GM12878 (cell line): ENCODE data around the gene FAM222B. TPM values are rescaled to one million over a fixed set of nuclear protein-coding genes. Genes with fewer than 3 reads are reported as not detected.

Experiments
- CEBPB ChIP-seq, 2 experiments: fragments of 150-350 bp in 1 of 2; IDR thresholded peaks; 2 replicates each; pipeline ENCODE4 v1.6.1; 2012 to 2014; ENCODE audit warnings: low read depth in 2 of 2, low read length in 2 of 2, borderline replicate concordance in 1 of 2, inconsistent platforms in 1 of 2
- CHD2 ChIP-seq: IDR thresholded peaks from 2 replicates; pipeline ENCODE4 v1.6.1; 2011; ENCODE audit warnings: low read depth, low read length, improper control_type of control experiment, borderline replicate concordance
- EZH2 ChIP-seq: IDR thresholded peaks from 2 replicates; pipeline ENCODE4 v1.6.1; 2012; ENCODE audit warnings: low read depth, mild to moderate bottlenecking, control low read depth, inconsistent platforms, low read length, borderline replicate concordance; ENCODE audit not compliant: control insufficient read depth
- FOS ChIP-seq: IDR thresholded peaks from 3 replicates; pipeline ENCODE4 v1.6.1; 2011; ENCODE audit warnings: borderline replicate concordance; ENCODE audit not compliant: insufficient read length; ENCODE audit errors: extremely low read depth
- HDGF ChIP-seq: fragments of 450-650 bp; IDR thresholded peaks from 2 replicates; pipeline ENCODE4 v1.6.1; 2016; ENCODE audit warnings: antibody characterized with exemption
- IKZF2 ChIP-seq, 2 experiments: fragments of 450-650 bp; IDR thresholded peaks; 2 replicates each; pipeline ENCODE4 v1.6.1; 2017; ENCODE audit warnings: mild to moderate bottlenecking in 2 of 2, moderate library complexity in 2 of 2
- KLF5 ChIP-seq: fragments of 450-650 bp; IDR thresholded peaks from 2 replicates; pipeline ENCODE4 v1.6.1; 2014; ENCODE audit warnings: mild to moderate bottlenecking; ENCODE audit not compliant: partially characterized antibody
- LARP7 ChIP-seq: fragments of 450-650 bp; IDR thresholded peaks from 2 replicates; pipeline ENCODE4 v1.6.1; 2017; ENCODE audit warnings: mild to moderate bottlenecking
- NFXL1 ChIP-seq: fragments of 450-650 bp; IDR thresholded peaks from 2 replicates; pipeline ENCODE4 v1.6.1; 2017; ENCODE audit warnings: antibody characterized with exemption, mild to moderate bottlenecking, borderline replicate concordance
- NR2F1 ChIP-seq: fragments of 450-650 bp; conservative IDR thresholded peaks from 2 replicates; pipeline ENCODE4 v1.6.1; 2017; ENCODE audit warnings: mild to moderate bottlenecking
- NRF1 ChIP-seq: conservative IDR thresholded peaks from 2 replicates; pipeline ENCODE4 v1.6.1; 2011; ENCODE audit warnings: mild to moderate bottlenecking, low read depth, low read length, improper control_type of control experiment
- PML ChIP-seq: IDR thresholded peaks from 2 replicates; pipeline ENCODE4 v1.6.1; 2012; ENCODE audit warnings: low read length, inconsistent platforms
- POLR2A ChIP-seq: IDR thresholded peaks from 2 replicates; pipeline ENCODE4 v1.6.1; 2011; ENCODE audit warnings: low read depth, mild to moderate bottlenecking, low read length
- RBBP5 ChIP-seq: fragments of 200-600 bp; sonication (generic); conservative IDR thresholded peaks from 2 replicates; pipeline ENCODE4 v1.6.1; 2016
- SIN3A ChIP-seq: IDR thresholded peaks from 2 replicates; pipeline ENCODE4 v1.6.1; 2012; ENCODE audit warnings: low read depth, low read length, improper control_type of control experiment
- WRNIP1 ChIP-seq: IDR thresholded peaks from 2 replicates; pipeline ENCODE4 v1.6.1; 2011; ENCODE audit warnings: low read depth, low read length, improper control_type of control experiment, borderline replicate concordance
- polyA plus RNA-seq, 11 experiments: library from polyadenylated mRNA; depleted of rRNA in 4 of 11; unstranded in 6 of 11; stranded (reverse) in 5 of 11; fragments of >200 nt; fragmentation: Nextera tagmentation in 4 of 11; fragmentation: Illumina TruSeq in 1 of 11; extraction: Ambion mirVana in 4 of 11; extraction: Trizol in 1 of 11; gene quantifications; 1 replicate in 1 of 11; 2 replicates in 10 of 11; pipeline versions ENCODE4 v1.2.1 to v1.2.3, GENCODE V29; 2011 to 2016; ENCODE audit warnings: inconsistent platforms in 2 of 11, missing spikeins in 2 of 11, low read depth in 1 of 11
- total RNA-seq, 4 experiments: library from RNA; depleted of rRNA in 3 of 4; stranded (reverse); fragments of >200 nt in 3 of 4; fragmentation: Illumina TruSeq in 1 of 4; extraction: Trizol in 1 of 4; gene quantifications; 2 replicates each; pipeline versions ENCODE4 v1.2.1 to v1.2.3, GENCODE V29; 2013 to 2021
- TF ChIP-seq, protein P1 (sequence below): fragments of 450-650 bp; IDR thresholded peaks from 2 replicates; pipeline ENCODE4 v1.6.1; 2016; ENCODE audit warnings: mild to moderate bottlenecking
- TF ChIP-seq, protein P2 (sequence below): fragments of 450-650 bp; IDR thresholded peaks from 2 replicates; pipeline ENCODE4 v1.6.1; 2017; ENCODE audit warnings: mild to moderate bottlenecking, moderate library complexity
- TF ChIP-seq, protein P3 (sequence below): IDR thresholded peaks from 2 replicates; pipeline ENCODE4 v1.6.1; 2011; ENCODE audit warnings: borderline replicate concordance, low read depth, mild to moderate bottlenecking, moderate library complexity, mixed read lengths, low read length; ENCODE audit not compliant: insufficient read depth; ENCODE audit errors: extremely low read length
- TF ChIP-seq, protein P4 (sequence below), 3 experiments: IDR thresholded peaks in 2 of 3; conservative IDR thresholded peaks in 1 of 3; 2 replicates each; pipeline ENCODE4 v1.5.1; 2011; ENCODE audit warnings: low read depth in 3 of 3, low read length in 3 of 3, mild to moderate bottlenecking in 3 of 3, control low read depth in 2 of 3, moderate library complexity in 2 of 3, inconsistent platforms in 1 of 3, mixed read lengths in 1 of 3; ENCODE audit not compliant: control insufficient read depth in 2 of 3, insufficient read depth in 1 of 3; ENCODE audit errors: extremely low read depth in 1 of 3
- TF ChIP-seq, protein P5 (sequence below): IDR thresholded peaks from 2 replicates; pipeline ENCODE4 v1.6.1; 2012; ENCODE audit warnings: low read depth, low read length, improper control_type of control experiment

Gene FAM222B
- total and polyA plus RNA-seq, 10 of the 15 experiments (the other 5 are each of a cell fraction or from before 2014, with no cell fraction given): 2.8 to 18.3 (median 6.4) TPM

DNA sequence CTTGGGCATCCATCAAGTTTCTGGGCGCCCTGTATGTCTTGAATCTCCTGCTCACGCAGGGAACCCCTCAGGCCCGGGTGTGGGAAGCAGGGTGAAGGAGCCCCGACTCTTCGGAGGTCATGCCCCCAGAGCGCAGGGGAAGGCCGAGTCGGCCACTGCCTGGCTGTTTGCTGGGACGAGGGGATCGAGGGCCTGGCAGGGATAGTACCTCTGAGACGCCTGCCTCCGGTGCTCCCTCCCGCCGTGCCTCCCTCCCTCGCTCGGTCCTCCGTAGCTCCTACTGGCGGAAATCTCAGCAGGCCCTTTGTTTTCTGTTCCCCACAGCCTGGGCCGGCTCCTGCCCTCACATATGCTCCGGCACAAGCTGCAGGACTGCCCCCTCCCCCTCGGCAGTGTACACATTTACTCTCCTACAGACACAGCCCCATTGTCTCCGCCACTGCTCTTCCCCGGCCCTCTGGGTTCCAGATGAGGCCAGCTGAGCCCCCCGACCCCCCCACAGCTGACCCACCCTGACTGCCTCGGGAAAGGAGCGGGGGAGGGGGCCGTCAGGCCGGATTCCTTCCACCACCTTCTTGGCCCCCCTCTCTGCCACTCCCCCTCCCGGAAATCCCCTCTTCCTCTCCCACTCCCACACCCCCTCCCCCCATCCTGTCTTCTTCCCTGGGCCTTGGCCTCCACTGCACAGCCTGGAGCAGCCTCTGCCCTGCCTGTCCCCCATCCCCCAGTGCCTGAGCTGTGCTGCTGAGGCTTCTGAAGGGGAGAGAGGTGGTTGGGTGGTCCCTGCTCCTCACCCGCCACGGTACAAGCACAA, 97.4 kb downstream of the FAM222B start (continued):
- TF ChIP-seq IKZF2 (IDR thresholded peaks at IDR 0.05) (no peak), HDGF (no peak; the same call in 1 of the 2 replicates), NR2F1 (no peak), PML (no peak), FOS (no peak), WRNIP1 (0 out of 2 replicates have a peak, but pooled peaks have one; percentile 53), NRF1 (no peak), KLF5 (no peak), CEBPB (IDR thresholded peaks at IDR 0.05; ENCODE audit: borderline replicate concordance in 1 of 2, low read depth in 2 of 2, low read length in 2 of 2) (no peak), LARP7 (no peak), POLR2A (peak; percentile 55; the same call in 1 of the 2 replicates), EZH2 (no peak), RBBP5 (no peak), SIN3A (0 out of 2 replicates have a peak, but pooled peaks have one; percentile 11), NFXL1 (peak; percentile 78; the same call in 1 of the 2 replicates), CHD2 (no peak)
- TF ChIP-seq, protein P1, sequence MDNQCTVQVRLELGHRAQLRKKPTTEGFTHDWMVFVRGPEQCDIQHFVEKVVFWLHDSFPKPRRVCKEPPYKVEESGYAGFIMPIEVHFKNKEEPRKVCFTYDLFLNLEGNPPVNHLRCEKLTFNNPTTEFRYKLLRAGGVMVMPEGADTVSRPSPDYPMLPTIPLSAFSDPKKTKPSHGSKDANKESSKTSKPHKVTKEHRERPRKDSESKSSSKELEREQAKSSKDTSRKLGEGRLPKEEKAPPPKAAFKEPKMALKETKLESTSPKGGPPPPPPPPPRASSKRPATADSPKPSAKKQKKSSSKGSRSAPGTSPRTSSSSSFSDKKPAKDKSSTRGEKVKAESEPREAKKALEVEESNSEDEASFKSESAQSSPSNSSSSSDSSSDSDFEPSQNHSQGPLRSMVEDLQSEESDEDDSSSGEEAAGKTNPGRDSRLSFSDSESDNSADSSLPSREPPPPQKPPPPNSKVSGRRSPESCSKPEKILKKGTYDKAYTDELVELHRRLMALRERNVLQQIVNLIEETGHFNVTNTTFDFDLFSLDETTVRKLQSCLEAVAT: 0 out of 2 replicates have a peak, but pooled peaks have one; percentile 7
- TF ChIP-seq, protein P2, sequence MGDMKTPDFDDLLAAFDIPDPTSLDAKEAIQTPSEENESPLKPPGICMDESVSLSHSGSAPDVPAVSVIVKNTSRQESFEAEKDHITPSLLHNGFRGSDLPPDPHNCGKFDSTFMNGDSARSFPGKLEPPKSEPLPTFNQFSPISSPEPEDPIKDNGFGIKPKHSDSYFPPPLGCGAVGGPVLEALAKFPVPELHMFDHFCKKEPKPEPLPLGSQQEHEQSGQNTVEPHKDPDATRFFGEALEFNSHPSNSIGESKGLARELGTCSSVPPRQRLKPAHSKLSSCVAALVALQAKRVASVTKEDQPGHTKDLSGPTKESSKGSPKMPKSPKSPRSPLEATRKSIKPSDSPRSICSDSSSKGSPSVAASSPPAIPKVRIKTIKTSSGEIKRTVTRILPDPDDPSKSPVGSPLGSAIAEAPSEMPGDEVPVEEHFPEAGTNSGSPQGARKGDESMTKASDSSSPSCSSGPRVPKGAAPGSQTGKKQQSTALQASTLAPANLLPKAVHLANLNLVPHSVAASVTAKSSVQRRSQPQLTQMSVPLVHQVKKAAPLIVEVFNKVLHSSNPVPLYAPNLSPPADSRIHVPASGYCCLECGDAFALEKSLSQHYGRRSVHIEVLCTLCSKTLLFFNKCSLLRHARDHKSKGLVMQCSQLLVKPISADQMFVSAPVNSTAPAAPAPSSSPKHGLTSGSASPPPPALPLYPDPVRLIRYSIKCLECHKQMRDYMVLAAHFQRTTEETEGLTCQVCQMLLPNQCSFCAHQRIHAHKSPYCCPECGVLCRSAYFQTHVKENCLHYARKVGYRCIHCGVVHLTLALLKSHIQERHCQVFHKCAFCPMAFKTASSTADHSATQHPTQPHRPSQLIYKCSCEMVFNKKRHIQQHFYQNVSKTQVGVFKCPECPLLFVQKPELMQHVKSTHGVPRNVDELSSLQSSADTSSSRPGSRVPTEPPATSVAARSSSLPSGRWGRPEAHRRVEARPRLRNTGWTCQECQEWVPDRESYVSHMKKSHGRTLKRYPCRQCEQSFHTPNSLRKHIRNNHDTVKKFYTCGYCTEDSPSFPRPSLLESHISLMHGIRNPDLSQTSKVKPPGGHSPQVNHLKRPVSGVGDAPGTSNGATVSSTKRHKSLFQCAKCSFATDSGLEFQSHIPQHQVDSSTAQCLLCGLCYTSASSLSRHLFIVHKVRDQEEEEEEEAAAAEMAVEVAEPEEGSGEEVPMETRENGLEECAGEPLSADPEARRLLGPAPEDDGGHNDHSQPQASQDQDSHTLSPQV: no peak
- TF ChIP-seq, protein P3, sequence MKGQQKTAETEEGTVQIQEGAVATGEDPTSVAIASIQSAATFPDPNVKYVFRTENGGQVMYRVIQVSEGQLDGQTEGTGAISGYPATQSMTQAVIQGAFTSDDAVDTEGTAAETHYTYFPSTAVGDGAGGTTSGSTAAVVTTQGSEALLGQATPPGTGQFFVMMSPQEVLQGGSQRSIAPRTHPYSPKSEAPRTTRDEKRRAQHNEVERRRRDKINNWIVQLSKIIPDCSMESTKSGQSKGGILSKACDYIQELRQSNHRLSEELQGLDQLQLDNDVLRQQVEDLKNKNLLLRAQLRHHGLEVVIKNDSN: no peak
- TF ChIP-seq, protein P4, sequence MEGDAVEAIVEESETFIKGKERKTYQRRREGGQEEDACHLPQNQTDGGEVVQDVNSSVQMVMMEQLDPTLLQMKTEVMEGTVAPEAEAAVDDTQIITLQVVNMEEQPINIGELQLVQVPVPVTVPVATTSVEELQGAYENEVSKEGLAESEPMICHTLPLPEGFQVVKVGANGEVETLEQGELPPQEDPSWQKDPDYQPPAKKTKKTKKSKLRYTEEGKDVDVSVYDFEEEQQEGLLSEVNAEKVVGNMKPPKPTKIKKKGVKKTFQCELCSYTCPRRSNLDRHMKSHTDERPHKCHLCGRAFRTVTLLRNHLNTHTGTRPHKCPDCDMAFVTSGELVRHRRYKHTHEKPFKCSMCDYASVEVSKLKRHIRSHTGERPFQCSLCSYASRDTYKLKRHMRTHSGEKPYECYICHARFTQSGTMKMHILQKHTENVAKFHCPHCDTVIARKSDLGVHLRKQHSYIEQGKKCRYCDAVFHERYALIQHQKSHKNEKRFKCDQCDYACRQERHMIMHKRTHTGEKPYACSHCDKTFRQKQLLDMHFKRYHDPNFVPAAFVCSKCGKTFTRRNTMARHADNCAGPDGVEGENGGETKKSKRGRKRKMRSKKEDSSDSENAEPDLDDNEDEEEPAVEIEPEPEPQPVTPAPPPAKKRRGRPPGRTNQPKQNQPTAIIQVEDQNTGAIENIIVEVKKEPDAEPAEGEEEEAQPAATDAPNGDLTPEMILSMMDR (IDR thresholded peaks at IDR 0.05 in 2 of 3, conservative IDR thresholded peaks at IDR 0.05 in 1 of 3; ENCODE audit: control insufficient read depth in 2 of 3, extremely low read depth in 1 of 3, insufficient read depth in 1 of 3, low read depth in 3 of 3, low read length in 3 of 3): no peak
- TF ChIP-seq, protein P5, sequence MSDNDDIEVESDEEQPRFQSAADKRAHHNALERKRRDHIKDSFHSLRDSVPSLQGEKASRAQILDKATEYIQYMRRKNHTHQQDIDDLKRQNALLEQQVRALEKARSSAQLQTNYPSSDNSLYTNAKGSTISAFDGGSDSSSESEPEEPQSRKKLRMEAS: no peak
